BJ (cell line): ENCODE results near the gene RNFT2. TPM values are rescaled to one million over a fixed set of nuclear protein-coding genes. Genes with fewer than 3 reads are reported as not detected.

Experiments
- CTCF ChIA-PET: fragments of 350-600 bp; formaldehyde crosslinking; extraction: SDS; loops from one replicate; lab custom pipeline; 2021; ENCODE audit warnings: antibody characterized with exemption, inconsistent platforms; lab: Yijun Ruan, JAX
- POLR2A ChIA-PET: fragments of 300-600 bp; sonication (Branson Sonifier 250); formaldehyde crosslinking; extraction: SDS; loops from one replicate; lab custom pipeline; 2021; ENCODE audit warnings: antibody characterized with exemption; lab: Charles Lee
- DNase-seq: peaks from one replicate; pipeline ENCODE4 v3.0.0-alpha.2; 2011; ENCODE audit warnings: low read depth
- H3K27me3 ChIP-seq: 2 replicates; pipeline ENCODE4 v1.6.0; 2011; ENCODE audit warnings: low read length; ENCODE audit not compliant: control insufficient read depth, insufficient read depth
- H3K36me3 ChIP-seq: 2 replicates; pipeline ENCODE4 v1.5.1; 2011; ENCODE audit warnings: low read length; ENCODE audit not compliant: control insufficient read depth, insufficient read depth
- H3K4me3 ChIP-seq: 2 replicates; pipeline ENCODE4 v1.5.1; 2011; ENCODE audit warnings: low read depth, mild to moderate bottlenecking, control low read depth, low read length
- CTCF ChIP-seq: IDR thresholded peaks from 2 replicates; pipeline ENCODE4 v1.5.1; 2011; ENCODE audit warnings: low read depth, mild to moderate bottlenecking, control low read depth, inconsistent platforms, low read length, moderate library complexity; ENCODE audit not compliant: insufficient read depth
- polyA plus RNA-seq: library from polyadenylated mRNA; depleted of rRNA; stranded (reverse); fragments of >200 nt; gene quantifications from 2 replicates; pipeline ENCODE4 v1.2.3, GENCODE V29; 2011

RNFT2 gene
- polyA plus RNA-seq, 1 experiment: 1.2 TPM

- Histone ChIP-seq H3K27me3 (no peaks in the 10 kb centered on the region), H3K4me3 (no peak overlapping the region), H3K36me3 (no peaks in the 10 kb centered on the region)
- ChIA-PET POLR2A (interaction anchor here (0.6 kb wide), 1 partner anchor 1365 kb away, joined by 3 read pairs; no protein-coding TSS in a partner anchor), CTCF (no interaction called here)
- DNase-seq: no peak
- no peak for TF ChIP-seq CTCF
Measured at GRCh38 chr12:116800918-116801317, 62.8 kb downstream of the RNFT2 start.

GRCh38 chr12:116802018-116802417, 63.9 kb downstream of the RNFT2 start:
- Histone ChIP-seq H3K36me3 (no peaks in the 10 kb centered on the region), H3K4me3 (no peak overlapping the region), H3K27me3 (no peaks in the 10 kb centered on the region)
- DNase-seq: no peak
- POLR2A ChIA-PET: no interaction called here
- TF ChIP-seq CTCF: no peak
- CTCF ChIA-PET: no interaction called here

GRCh38 chr12:116803013-116803736, 65.1 kb downstream of the RNFT2 start:
- ChIA-PET POLR2A (no interaction called here), CTCF (no interaction called here)
- no peak for TF ChIP-seq CTCF
- Histone ChIP-seq H3K36me3 (no peaks in the 10 kb centered on the region), H3K4me3 (no peak overlapping the region), H3K27me3 (no peaks in the 10 kb centered on the region)
- DNase-seq: no peak

GRCh38 chr12:116804051-116804450, 65.9 kb downstream of the RNFT2 start:
- Histone ChIP-seq H3K36me3 (no peaks in the 10 kb centered on the region), H3K27me3 (no peaks in the 10 kb centered on the region), H3K4me3 (no peak overlapping the region)
- ChIA-PET POLR2A (no interaction called here), CTCF (no interaction called here)
- TF ChIP-seq CTCF: no peak
- DNase-seq: no peak

- POLR2A ChIA-PET: no interaction called here
- CTCF ChIA-PET: no interaction called here
- H3K4me3 ChIP-seq: no peak overlapping the region
Measured at GRCh38 chr12:116806845-116807440, 68.8 kb downstream of the RNFT2 start.

More at GRCh38 chr12:116806845-116807440, 68.8 kb downstream of the RNFT2 start:
- no peak for DNase-seq
- Histone ChIP-seq H3K27me3 (no peaks in the 10 kb centered on the region), H3K36me3 (no peaks in the 10 kb centered on the region)
- TF ChIP-seq CTCF: no peak
